ENCODE results near the gene NELFE.

Gene NELFE

GRCh38 chr6:31954511-31954910, 4.3 kb downstream of the NELFE start:
- peaks cover 6% of the 10 kb centered on the region for H3K36me3 ChIP-seq (ENCODE audit: control insufficient read depth, insufficient read depth, low read length)
- peaks cover 10% of the 10 kb centered on the region for H3K4me1 ChIP-seq (ENCODE audit: control insufficient read depth, insufficient read depth, low read length)
- no peaks in the 10 kb centered on the region for H3K9me3 ChIP-seq (ENCODE audit: control insufficient read depth, low read length)
- H3K4me3 ChIP-seq (ENCODE audit: low read length) = no peak overlapping the region
- no peaks in the 10 kb centered on the region for H3K27me3 ChIP-seq (ENCODE audit: control insufficient read depth, insufficient read depth, low read length)
- H3K9ac ChIP-seq (ENCODE audit: low read length) = no peak overlapping the region

GRCh38 chr6:31952890-31953289, 5.9 kb downstream of the NELFE start:
- H3K4me3 ChIP-seq (ENCODE audit: low read length) = no peak overlapping the region
- no peak overlapping the region for H3K9ac ChIP-seq (ENCODE audit: low read length)
- H3K4me1 ChIP-seq (ENCODE audit: control insufficient read depth, insufficient read depth, low read length) = peaks cover 3% of the 10 kb centered on the region
- H3K27me3 ChIP-seq (ENCODE audit: control insufficient read depth, insufficient read depth, low read length) = no peaks in the 10 kb centered on the region
- H3K9me3 ChIP-seq (ENCODE audit: control insufficient read depth, low read length) = no peaks in the 10 kb centered on the region
- H3K36me3 ChIP-seq (ENCODE audit: control insufficient read depth, insufficient read depth, low read length) = peaks cover 6% of the 10 kb centered on the region

GRCh38 chr6:31952140-31952805, 6.5 kb downstream of the NELFE start:
- no peaks in the 10 kb centered on the region for H3K27me3 ChIP-seq (ENCODE audit: control insufficient read depth, insufficient read depth, low read length)
- peaks cover 6% of the 10 kb centered on the region for H3K36me3 ChIP-seq (ENCODE audit: control insufficient read depth, insufficient read depth, low read length)
- no peaks in the 10 kb centered on the region for H3K4me1 ChIP-seq (ENCODE audit: control insufficient read depth, insufficient read depth, low read length)
- no peaks in the 10 kb centered on the region for H3K9me3 ChIP-seq (ENCODE audit: control insufficient read depth, low read length)
- H3K9ac ChIP-seq (ENCODE audit: low read length) = no peak overlapping the region
- H3K4me3 ChIP-seq (ENCODE audit: low read length) = no peak overlapping the region

- H3K27me3 ChIP-seq (ENCODE audit: control insufficient read depth, insufficient read depth, low read length) = no peaks in the 10 kb centered on the region
- H3K9me3 ChIP-seq (ENCODE audit: control insufficient read depth, low read length) = no peaks in the 10 kb centered on the region
- peaks cover 14% of the 10 kb centered on the region for H3K4me1 ChIP-seq (ENCODE audit: control insufficient read depth, insufficient read depth, low read length)
- no peak overlapping the region for H3K9ac ChIP-seq (ENCODE audit: low read length)
- H3K36me3 ChIP-seq (ENCODE audit: control insufficient read depth, insufficient read depth, low read length) = no peaks in the 10 kb centered on the region
- no peak overlapping the region for H3K4me3 ChIP-seq (ENCODE audit: low read length)
Observed at GRCh38 chr6:31949926-31950548, 8.7 kb downstream of the NELFE start.

DNA sequence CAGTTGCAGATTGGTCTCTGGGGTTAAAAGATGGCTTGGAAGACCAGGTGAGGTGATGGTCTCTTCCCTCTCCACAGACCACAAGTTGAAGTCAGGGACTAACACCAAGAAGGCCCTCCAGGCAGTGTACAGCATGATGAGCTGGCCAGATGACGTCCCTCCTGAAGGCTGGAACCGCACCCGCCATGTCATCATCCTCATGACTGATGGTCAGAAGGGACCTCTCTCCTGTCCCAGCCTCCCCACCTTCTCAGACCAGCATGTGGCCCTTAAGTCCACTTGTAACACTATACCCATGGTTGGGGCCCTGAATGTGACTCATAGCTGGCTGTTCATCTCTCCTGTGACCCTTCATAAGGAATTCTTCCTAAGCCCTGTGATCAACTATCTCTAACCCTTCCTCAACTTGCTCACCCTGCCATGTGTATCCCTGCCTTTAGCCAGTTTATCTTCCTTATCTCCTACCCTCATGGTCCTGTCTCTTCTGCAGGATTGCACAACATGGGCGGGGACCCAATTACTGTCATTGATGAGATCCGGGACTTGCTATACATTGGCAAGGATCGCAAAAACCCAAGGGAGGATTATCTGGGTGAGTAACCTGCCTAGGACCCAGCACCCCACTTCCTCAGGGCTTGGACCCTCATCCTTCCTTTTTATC, 9.9 kb downstream of the NELFE start:
- H3K36me3 ChIP-seq (ENCODE audit: control insufficient read depth, insufficient read depth, low read length) = no peaks in the 10 kb centered on the region
- no peak overlapping the region for H3K9ac ChIP-seq (ENCODE audit: low read length)
- H3K4me3 ChIP-seq (ENCODE audit: low read length) = no peak overlapping the region
- H3K4me1 ChIP-seq (ENCODE audit: control insufficient read depth, insufficient read depth, low read length) = peaks cover 21% of the 10 kb centered on the region
- H3K9me3 ChIP-seq (ENCODE audit: control insufficient read depth, low read length) = no peaks in the 10 kb centered on the region
- H3K27me3 ChIP-seq (ENCODE audit: control insufficient read depth, insufficient read depth, low read length) = no peaks in the 10 kb centered on the region

DNA sequence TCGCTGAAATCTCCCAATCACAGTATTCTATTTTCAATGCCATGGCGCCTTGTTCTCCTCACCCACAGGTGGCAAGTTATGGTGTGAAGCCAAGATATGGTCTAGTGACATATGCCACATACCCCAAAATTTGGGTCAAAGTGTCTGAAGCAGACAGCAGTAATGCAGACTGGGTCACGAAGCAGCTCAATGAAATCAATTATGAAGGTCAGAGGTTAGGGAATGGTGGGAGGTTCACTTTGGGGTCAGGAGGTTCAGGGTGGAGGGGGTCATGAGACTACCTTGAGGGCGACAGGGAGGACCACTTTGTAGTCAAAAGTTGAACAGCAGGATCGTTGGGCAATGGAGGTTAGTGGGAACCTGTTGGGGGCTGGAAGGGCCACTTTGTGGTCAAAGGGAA, 10.5 kb downstream of the NELFE start:
- Histone ChIP-seq H3K4me1 (ENCODE audit: control insufficient read depth, insufficient read depth, low read length) (peaks cover 21% of the 10 kb centered on the region), H3K9ac (ENCODE audit: low read length) (no peak overlapping the region), H3K27me3 (ENCODE audit: control insufficient read depth, insufficient read depth, low read length) (no peaks in the 10 kb centered on the region), H3K9me3 (ENCODE audit: control insufficient read depth, low read length) (no peaks in the 10 kb centered on the region), H3K36me3 (ENCODE audit: control insufficient read depth, insufficient read depth, low read length) (no peaks in the 10 kb centered on the region), H3K4me3 (ENCODE audit: low read length) (no peak overlapping the region)

GRCh38 chr6:31947864-31948263, 10.9 kb downstream of the NELFE start:
- no peak overlapping the region for H3K4me3 ChIP-seq (ENCODE audit: low read length)
- no peaks in the 10 kb centered on the region for H3K27me3 ChIP-seq (ENCODE audit: control insufficient read depth, insufficient read depth, low read length)
- no peaks in the 10 kb centered on the region for H3K9me3 ChIP-seq (ENCODE audit: control insufficient read depth, low read length)
- peaks cover 21% of the 10 kb centered on the region for H3K4me1 ChIP-seq (ENCODE audit: control insufficient read depth, insufficient read depth, low read length)
- H3K9ac ChIP-seq (ENCODE audit: low read length) = no peak overlapping the region
- no peaks in the 10 kb centered on the region for H3K36me3 ChIP-seq (ENCODE audit: control insufficient read depth, insufficient read depth, low read length)

- Histone ChIP-seq H3K9me3 (ENCODE audit: control insufficient read depth, low read length) (no peaks in the 10 kb centered on the region), H3K4me1 (ENCODE audit: control insufficient read depth, insufficient read depth, low read length) (peaks cover 21% of the 10 kb centered on the region), H3K36me3 (ENCODE audit: control insufficient read depth, insufficient read depth, low read length) (no peaks in the 10 kb centered on the region), H3K4me3 (ENCODE audit: low read length) (no peak overlapping the region), H3K9ac (ENCODE audit: low read length) (peak overlapping the region; percentile 67), H3K27me3 (ENCODE audit: control insufficient read depth, insufficient read depth, low read length) (no peaks in the 10 kb centered on the region)
Observed at GRCh38 chr6:31947070-31947675, 11.6 kb downstream of the NELFE start.

GRCh38 chr6:31946370-31946885, 12.3 kb downstream of the NELFE start:
- H3K9ac ChIP-seq (ENCODE audit: low read length) = peak overlapping the region; percentile 67

GRCh38 chr6:31945507-31946369, 13.0 kb downstream of the NELFE start, which contains the start of gene CFB:
TSS of gene CFB (plus strand) at chr6:31946095. CDS start at chr6:31946222, 127 bp downstream.
- Histone ChIP-seq H3K36me3 (ENCODE audit: control insufficient read depth, insufficient read depth, low read length) (no peaks in the 10 kb centered on the region), H3K9ac (ENCODE audit: low read length) (peak within 1 kb of the TSS; percentile 67), H3K4me3 (ENCODE audit: low read length) (peak within 1 kb of the TSS; percentile 21)

More at GRCh38 chr6:31946370-31946885, 12.3 kb downstream of the NELFE start:
- Histone ChIP-seq H3K36me3 (ENCODE audit: control insufficient read depth, insufficient read depth, low read length) (no peaks in the 10 kb centered on the region), H3K27me3 (ENCODE audit: control insufficient read depth, insufficient read depth, low read length) (no peaks in the 10 kb centered on the region), H3K9me3 (ENCODE audit: control insufficient read depth, low read length) (no peaks in the 10 kb centered on the region), H3K4me3 (ENCODE audit: low read length) (peak overlapping the region; percentile 21), H3K4me1 (ENCODE audit: control insufficient read depth, insufficient read depth, low read length) (peaks cover 21% of the 10 kb centered on the region)

GRCh38 chr6:31945154-31945506, 13.6 kb downstream of the NELFE start:
- H3K4me3 ChIP-seq (ENCODE audit: low read length) = peak overlapping the region; percentile 7
- peaks cover 21% of the 10 kb centered on the region for H3K4me1 ChIP-seq (ENCODE audit: control insufficient read depth, insufficient read depth, low read length)
- no peaks in the 10 kb centered on the region for H3K27me3 ChIP-seq (ENCODE audit: control insufficient read depth, insufficient read depth, low read length)
- H3K36me3 ChIP-seq (ENCODE audit: control insufficient read depth, insufficient read depth, low read length) = no peaks in the 10 kb centered on the region
- peak overlapping the region; percentile 67 for H3K9ac ChIP-seq (ENCODE audit: low read length)
- H3K9me3 ChIP-seq (ENCODE audit: control insufficient read depth, low read length) = no peaks in the 10 kb centered on the region

More at GRCh38 chr6:31945507-31946369, 13.0 kb downstream of the NELFE start, which contains the start of gene CFB:
- no peaks in the 10 kb centered on the region for H3K27me3 ChIP-seq (ENCODE audit: control insufficient read depth, insufficient read depth, low read length)
- H3K4me1 ChIP-seq (ENCODE audit: control insufficient read depth, insufficient read depth, low read length) = peaks cover 21% of the 10 kb centered on the region
- H3K9me3 ChIP-seq (ENCODE audit: control insufficient read depth, low read length) = no peaks in the 10 kb centered on the region
